Activated naive CD4-positive, alpha-beta T cell treated with anti-CD3 and anti-CD28 coated beads, Interleukin-2, amount 50 U/mL, for 72 hours (primary cell): Measurements from ENCODE around the gene SLU7. TPM values are rescaled to one million over a fixed set of nuclear protein-coding genes. Genes with fewer than 3 reads are reported as not detected.

Experiments used
- ATAC-seq, 2 donors: fragments of 150-1000 bp; cut with Tn5 transposase; 2 replicates each; pipeline ENCODE4 v1.10.0; 2021; ENCODE audit warnings: mild to moderate bottlenecking in 2 of 2, moderate library complexity in 2 of 2
- DNase-seq, 2 donors: peaks; one replicate each; pipeline ENCODE4 v3.0.0; 2021 to 2022; ENCODE audit warnings: low spot score in 2 of 2
- H3K27ac Mint-ChIP-seq, 2 donors: one replicate each; pipeline ENCODE4 v1.8.0; 2022; ENCODE audit warnings: mild to moderate bottlenecking in 2 of 2, mixed read lengths in 2 of 2
- H3K36me3 Mint-ChIP-seq, 2 donors: one replicate each; pipeline ENCODE4 v1.8.0; 2022; ENCODE audit warnings: mixed read lengths in 2 of 2
- H3K9me3 Mint-ChIP-seq, 2 donors: one replicate each; pipeline ENCODE4 v1.8.0; 2022; ENCODE audit warnings: mixed read lengths in 2 of 2
- total RNA-seq, 2 donors: library from RNA; stranded (reverse); gene quantifications; one replicate each; pipeline ENCODE4 v1.2.3, GENCODE V29; 2022

The SLU7 gene
- 10 to 100 TPM; 36.5 to 53.5 TPM for total RNA-seq

DNA sequence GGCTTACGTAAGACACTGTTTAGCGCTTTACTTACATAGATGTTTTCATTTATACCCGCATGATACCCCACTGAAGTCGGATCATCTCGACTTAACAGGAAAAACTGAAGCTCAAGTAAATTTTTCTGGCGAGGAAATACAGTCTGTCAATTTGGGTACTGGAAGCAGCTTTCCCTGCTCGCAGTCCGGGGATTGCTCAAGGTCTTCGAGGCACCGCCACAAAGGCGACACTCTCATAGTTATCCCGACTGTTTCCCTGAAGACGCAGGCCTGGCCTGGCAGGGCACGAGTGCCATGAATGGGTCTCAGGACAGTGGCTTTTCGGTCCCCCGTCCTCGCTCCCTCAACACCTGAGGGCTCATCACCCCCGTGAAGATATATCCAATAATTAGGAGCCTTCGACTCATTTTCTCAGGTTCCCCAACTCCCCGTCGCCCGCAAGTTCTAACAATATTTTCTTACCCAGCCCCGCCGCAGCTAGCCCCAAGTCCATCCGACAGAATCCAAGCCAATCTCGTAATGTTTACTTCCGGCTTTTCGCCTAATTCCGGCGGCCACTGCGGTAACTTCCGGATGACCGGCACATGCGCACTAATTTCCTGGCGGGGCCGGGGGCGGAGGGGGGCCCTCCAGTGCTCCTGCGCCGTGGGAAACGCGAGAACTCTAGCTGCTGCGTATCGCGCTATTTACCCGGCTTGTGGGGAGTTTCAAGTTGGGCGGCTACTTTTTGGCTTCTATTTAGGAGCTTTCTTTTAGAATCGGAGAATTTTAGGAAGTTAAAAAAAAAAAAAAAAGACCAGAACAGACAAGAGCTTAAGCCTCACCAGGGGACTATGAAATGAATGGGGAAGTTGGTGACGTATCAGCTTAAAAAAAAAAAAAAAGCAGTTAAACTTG, at the start of gene SLU7:
Gene SLU7, minus strand, starts transcription at position 521 of the 897 bp plus-strand sequence. CDS start 3,787 bp downstream, outside the sequence.
- Mint-ChIP-seq H3K36me3 (peaks cover 25 to 30% of the 10 kb centered on the region in 2 donors), H3K9me3 (no peaks in the 10 kb centered on the region), H3K27ac (peak within 1 kb of the TSS; percentile 98 to 99)
- peak; percentile 74 to 87 for ATAC-seq
- peak; percentile 90 to 93 for DNase-seq

DNA sequence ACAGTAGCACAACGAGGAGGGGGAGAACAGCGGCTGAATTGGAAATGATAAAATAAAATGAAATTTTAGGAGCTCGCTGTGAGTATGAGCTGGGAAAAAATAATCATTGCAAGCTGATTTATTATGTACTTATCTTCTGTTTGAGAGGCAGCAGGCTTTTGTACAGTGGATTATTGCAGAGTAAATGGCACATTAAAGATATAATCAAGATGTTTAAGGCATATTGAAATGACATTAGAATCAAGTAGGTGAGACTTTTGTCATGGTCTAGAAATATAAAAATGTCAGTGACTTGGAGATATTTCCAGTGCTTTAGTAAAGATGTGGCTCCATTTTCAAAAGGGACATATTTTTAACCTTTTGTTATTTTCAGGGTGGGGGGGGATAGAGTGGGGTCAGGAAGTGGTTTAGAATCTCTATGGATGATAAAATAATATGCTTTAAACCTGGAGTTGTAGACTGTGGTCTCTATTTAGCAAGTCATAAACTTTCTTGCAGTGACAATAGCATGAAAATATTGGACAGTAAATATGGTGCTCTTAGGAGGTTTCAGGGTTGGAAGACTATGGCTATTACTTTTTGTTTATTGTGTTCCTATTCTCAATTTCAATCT, 49.6 kb upstream of the SLU7 start:
- H3K36me3 Mint-ChIP-seq = peaks cover 20 to 47% of the 10 kb centered on the region in 2 donors
- ATAC-seq = no peak
- H3K9me3 Mint-ChIP-seq = no peaks in the 10 kb centered on the region
- no peak for DNase-seq
- peak overlapping the region; percentile 94 to 99 for H3K27ac Mint-ChIP-seq

DNA sequence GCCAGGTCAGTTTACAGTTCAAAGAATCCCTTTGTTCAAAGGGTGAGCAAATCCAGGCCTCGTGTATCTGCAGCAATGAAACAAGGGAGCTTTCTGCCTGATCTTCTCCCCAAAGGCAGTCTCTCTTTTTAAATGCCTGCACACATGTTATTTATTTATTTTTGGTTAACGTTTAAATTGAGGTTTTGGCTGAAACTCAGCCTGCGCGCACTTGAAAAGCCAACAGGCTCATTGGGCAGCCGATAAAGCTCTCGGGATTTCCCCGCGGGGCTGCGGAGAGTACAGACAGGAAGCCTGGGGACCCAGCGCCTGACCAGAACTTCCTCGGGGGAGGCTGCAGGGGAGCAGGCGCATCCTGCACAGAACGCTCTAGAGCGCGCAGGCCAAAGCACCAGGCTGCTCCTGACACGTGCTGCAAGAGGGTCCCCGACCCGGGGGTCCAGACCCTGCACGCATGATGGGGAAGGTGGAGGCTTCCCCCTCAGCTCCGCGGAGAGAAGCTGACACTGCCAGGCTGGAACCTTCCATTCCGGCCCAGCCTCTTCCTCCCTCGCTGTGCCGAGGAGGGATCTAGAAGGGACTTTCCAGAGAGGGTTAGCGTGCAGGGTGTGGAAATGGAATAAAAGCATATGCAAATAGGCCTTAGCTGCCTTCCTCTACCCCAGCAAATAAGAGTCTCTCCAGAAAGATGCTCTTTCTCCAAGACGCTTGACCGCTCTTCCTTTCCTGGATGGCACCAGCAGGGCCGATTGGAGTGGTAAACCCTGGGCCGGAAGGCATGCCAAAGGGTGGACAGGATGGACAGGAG, 48.9 kb upstream of the SLU7 start:
- DNase-seq = peak; percentile 71 to 90
- Mint-ChIP-seq H3K36me3 (peaks cover 20 to 43% of the 10 kb centered on the region in 2 donors), H3K9me3 (no peaks in the 10 kb centered on the region), H3K27ac (peak overlapping the region; percentile 94 to 99)
- peak; percentile 90 for ATAC-seq

DNA sequence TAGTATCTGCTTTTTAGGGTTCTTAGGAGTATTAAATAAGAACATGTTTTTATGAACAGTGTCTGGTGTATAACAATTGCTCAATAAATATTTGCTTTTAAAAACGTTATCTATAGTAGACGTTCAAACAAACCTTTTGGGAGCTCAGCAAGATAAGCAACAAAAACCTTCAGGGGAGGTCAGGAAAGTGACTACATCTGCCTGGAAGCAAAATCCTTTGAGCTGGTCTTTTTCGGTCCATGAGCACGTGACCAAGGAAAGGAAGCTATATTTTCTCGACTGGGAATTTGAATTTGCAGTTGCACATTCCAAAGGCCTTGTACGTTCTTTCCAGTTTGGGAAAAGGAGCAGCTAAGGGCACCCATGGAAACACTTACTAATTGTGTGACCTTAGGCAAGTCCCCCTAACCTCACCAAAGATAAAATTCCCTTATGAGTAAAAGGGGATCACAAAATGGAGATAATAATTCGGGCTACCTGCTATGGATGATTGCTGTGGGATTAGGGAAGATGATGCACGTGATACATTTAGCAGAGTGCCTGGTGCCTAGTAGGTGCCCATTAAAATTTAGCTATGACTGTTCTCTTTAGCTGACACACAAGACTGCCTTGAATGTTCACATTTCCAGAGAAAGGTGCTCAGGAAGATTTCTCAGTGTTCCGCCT, 48.1 kb upstream of the SLU7 start:
- peak overlapping the region; percentile 94 to 99 for H3K27ac Mint-ChIP-seq
- DNase-seq (no peak), ATAC-seq (peak in 1 of 2 donors; percentile 37)
- H3K36me3 Mint-ChIP-seq = peaks cover 20 to 38% of the 10 kb centered on the region in 2 donors
- H3K9me3 Mint-ChIP-seq = no peaks in the 10 kb centered on the region

DNA sequence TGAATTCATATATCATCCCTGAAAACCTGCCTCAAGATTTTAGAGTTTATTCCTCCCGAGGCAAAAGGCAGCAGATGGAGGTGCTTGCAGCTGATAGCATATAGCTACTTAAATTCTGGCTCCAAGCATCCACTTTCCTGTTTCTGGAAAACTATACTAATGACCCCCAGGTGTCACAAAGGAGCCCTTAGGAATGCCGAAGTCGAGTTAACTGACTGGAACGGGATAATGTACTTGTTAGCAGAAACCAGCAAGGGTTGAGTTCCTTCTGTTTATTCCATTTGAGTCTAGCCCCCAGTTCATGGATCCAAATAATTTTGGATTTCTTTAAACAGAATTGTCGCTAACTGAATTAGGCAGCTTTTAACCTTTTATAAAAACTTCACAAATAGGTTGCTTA, 47.2 kb upstream of the SLU7 start:
- Mint-ChIP-seq H3K36me3 (peaks cover 20 to 31% of the 10 kb centered on the region in 2 donors), H3K9me3 (no peaks in the 10 kb centered on the region), H3K27ac (no peak overlapping the region)
- ATAC-seq (no peak), DNase-seq (no peak)

DNA sequence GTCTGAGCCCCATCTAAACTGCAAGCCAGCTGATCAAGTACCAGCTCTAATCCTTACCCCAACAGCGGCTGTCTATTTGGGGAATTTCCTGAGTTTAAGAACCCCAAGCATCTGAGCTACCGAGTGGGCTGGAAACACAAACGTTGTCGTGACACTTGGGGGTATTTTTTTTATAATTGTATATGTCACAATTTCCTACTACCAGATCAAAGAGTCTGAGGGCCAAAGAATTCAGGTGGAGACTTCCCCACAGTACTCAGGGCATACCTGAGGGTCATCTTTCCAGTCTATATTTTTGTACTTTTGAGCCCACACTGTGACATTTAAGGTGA, 45.6 kb upstream of the SLU7 start:
- Mint-ChIP-seq H3K36me3 (peaks cover 10 to 15% of the 10 kb centered on the region in 2 donors), H3K9me3 (peaks cover 0 to under 1% of the 10 kb centered on the region in 2 donors), H3K27ac (peak overlapping the region; percentile 50 to 91)
- ATAC-seq (no peak), DNase-seq (no peak)

DNA sequence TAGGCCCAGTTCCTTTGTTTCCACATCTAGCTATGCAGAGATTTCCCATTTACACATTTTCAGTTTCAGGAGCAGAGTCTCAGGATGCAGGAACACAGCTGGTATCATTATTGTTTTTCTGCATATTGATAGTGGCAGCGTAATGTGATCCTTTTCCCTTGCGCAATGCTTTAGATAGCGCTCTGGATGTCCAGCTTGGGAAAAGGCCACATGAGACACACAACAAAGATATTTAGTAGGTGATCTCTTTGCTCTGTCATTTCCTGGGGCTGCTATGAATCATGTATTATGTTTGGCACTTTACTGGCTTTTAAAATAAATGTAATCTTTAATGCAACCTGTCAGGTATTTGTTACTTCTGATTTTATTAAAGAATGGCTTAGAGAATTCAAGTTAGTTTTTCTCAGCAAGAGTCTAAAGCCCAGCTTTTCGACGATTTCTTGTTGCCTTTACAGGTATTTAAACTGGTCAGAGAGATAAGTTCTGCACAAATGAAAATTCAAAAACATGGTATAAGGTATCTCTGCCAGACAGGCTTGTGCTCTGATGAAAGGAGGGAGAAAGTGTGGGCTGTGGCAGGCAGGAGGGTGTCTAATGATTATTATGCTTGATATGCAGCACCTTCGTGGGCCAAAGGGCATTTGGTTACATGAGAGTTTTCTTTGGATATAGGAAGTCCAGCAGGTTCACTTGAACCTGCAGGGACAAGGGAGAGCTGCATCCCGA, 45.0 kb upstream of the SLU7 start:
- ATAC-seq (no peak), DNase-seq (no peak)
- H3K27ac Mint-ChIP-seq = peak overlapping the region; percentile 50 to 91
- peaks cover 5 to 10% of the 10 kb centered on the region in 2 donors for H3K36me3 Mint-ChIP-seq
- peaks cover 2 to 6% of the 10 kb centered on the region in 2 donors for H3K9me3 Mint-ChIP-seq

DNA sequence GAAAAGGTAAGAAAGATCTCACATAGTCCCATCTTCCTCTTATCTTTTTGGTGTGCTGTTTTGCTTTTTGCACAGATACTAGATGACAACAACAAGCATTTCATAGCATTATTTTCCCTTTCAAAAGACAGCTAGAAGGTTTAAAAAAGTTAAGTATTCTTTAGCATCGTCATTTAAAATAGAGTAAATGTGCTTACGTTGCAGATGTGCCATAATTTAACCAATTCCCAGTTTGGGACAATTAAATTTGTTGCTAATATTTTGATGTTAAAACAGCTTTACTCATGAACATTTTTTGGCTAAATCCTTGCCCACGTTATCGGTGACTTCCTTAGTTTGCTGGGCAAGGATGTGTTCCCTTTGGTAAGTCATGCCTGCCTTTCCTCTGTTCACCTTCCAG, 44.3 kb upstream of the SLU7 start:
- DNase-seq (no peak), ATAC-seq (no peak)
- Mint-ChIP-seq H3K36me3 (peaks cover 3% of the 10 kb centered on the region in 2 donors), H3K9me3 (peaks cover 3 to 7% of the 10 kb centered on the region in 2 donors), H3K27ac (no peak overlapping the region)

DNA sequence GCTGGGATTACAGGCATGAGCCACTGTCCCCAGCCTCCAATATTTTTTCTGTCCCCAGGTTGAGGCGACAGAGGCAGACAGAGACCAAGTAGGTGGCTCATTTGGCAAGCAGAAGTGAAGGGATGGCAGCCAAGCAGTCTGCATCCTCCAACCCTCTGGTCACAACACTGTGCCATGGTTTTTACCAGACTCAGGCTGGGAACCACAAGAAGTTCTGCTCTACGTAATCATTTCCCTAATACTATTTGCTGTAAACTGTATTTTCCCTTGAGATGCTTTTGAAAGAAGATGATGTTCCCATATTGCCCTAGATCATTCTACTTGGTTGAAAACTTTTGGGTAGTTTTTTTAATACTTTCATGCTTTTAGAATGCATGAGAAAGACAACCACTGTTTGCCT, 43.3 kb upstream of the SLU7 start:
- H3K36me3 Mint-ChIP-seq = no peaks in the 10 kb centered on the region
- DNase-seq (no peak), ATAC-seq (no peak)
- H3K9me3 Mint-ChIP-seq = peaks cover 3 to 7% of the 10 kb centered on the region in 2 donors
- H3K27ac Mint-ChIP-seq = no peak overlapping the region

DNA sequence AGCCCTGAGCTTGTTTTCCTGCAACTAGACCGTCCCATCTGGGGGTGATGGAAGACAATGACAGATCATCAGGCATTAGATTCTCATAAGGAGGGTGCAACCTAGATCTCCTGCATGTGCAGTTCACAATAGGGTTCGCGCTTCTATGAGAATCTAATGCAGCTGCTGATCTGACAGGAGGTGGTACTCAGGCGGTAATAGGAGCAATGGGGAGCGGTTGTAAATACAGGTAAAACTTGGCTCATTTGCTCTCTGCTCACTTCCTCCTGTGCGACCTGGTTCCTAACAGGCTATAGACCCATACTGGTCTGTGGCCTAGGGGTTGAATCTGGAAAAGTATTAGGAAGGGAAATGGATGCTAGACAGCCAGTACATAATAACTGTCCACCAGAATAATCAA, 42.5 kb upstream of the SLU7 start:
- H3K36me3 Mint-ChIP-seq = no peaks in the 10 kb centered on the region
- no peak for DNase-seq
- no peak overlapping the region for H3K27ac Mint-ChIP-seq
- H3K9me3 Mint-ChIP-seq = peaks cover 3 to 7% of the 10 kb centered on the region in 2 donors
- no peak for ATAC-seq

DNA sequence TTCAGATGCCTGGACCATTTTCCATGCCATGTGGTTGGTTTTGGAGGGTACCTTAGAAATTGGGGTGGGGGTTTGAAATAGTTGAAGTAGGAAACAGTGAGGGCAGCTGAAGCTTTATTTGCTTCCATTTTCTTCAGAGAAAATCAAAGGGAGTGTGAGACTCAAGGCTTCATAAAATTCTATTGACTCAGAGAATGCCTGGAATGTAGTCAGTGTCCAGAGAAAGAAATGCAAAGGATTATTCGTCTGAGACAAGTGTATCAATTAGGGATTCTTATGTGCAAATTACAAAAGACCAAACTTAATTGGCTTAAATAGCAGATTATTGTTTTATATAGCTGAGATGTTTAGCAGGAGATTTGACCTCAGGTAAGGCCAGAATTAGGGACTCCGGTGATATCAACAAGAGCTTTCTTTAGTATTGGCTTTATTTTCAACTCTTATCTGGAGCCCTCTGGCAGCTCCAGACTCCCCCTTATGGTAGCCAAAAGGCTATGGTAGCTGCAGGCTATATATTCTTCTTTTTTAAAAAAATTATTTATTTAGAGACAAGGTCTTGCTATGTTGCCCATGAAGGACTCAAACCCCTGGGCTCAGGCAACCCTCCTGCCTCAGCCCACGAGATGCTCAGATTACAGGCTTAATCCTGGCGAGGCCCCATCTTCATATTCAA, 41.6 kb upstream of the SLU7 start:
- Mint-ChIP-seq H3K36me3 (no peaks in the 10 kb centered on the region), H3K9me3 (peaks cover 3 to 7% of the 10 kb centered on the region in 2 donors), H3K27ac (no peak overlapping the region)
- ATAC-seq = no peak
- no peak for DNase-seq

DNA sequence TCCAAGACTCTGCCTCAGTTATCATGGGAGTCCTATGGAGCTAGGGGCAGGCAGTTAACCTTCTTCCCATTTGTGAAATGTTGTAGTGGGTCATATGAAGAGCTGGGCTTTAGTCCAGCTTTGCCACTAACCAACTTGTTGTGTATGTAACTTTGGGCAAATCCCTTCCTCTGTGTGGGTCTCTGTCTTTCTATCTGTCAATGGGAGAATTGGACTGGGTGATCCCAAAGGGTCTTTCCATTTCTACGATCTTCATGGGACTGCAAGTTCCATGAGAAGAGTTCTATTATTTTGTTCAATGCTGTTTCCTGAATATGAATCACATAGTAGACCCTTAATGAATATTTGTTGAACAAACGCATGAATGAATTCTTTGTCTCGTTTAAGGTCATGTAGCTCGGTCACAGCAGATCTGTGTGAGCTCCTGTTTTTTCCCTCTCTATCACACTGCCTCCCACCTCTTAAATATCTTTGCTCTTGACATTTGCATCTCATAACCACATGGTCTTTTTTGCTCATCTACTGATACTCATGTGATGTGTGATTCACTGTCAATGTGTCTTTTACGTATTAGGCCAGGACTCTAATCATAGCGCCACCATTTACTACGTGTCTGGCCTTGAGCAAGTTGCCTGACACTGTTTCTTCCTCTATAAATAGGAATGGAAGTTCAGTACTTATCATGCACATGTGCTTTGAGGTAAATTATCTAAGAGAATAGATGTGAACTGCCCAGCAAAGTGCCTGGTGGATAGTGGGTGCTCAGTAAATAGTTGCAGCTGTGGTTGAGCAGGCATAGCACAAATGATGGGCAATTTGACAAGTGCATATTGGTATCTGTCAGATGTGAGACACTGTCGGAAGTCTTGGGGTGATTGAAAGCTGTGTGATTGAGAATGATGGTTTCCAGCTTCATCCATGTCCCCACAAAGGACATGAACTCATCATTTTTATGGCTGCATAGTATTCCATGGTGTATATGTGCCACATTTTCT, 40.2 kb upstream of the SLU7 start:
- Mint-ChIP-seq H3K36me3 (no peaks in the 10 kb centered on the region), H3K27ac (no peak overlapping the region), H3K9me3 (peaks cover 3 to 7% of the 10 kb centered on the region in 2 donors)
- DNase-seq = no peak
- ATAC-seq = peak; percentile 66 to 80

DNA sequence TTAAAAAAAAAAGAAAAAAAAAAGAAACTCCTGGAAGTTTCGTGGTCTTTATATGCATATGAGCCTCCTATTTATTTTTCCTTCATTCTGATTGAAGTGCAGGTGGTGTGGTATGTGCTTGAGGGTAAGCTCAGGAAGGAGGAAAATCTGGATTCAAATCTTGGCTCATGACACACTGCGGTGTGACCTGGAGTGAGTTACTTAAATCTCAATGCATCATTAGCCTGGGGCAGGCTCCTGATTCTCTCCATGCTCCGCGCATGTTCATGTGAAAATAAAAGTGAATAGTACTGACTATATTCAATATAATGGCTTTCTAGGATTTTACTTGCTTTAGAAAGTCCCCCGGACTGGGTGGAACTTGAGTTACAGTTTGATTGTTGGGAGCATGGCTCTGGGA, 38.4 kb upstream of the SLU7 start:
- Mint-ChIP-seq H3K9me3 (peaks cover 3 to 7% of the 10 kb centered on the region in 2 donors), H3K27ac (no peak overlapping the region), H3K36me3 (no peaks in the 10 kb centered on the region)
- DNase-seq = no peak
- ATAC-seq = no peak

DNA sequence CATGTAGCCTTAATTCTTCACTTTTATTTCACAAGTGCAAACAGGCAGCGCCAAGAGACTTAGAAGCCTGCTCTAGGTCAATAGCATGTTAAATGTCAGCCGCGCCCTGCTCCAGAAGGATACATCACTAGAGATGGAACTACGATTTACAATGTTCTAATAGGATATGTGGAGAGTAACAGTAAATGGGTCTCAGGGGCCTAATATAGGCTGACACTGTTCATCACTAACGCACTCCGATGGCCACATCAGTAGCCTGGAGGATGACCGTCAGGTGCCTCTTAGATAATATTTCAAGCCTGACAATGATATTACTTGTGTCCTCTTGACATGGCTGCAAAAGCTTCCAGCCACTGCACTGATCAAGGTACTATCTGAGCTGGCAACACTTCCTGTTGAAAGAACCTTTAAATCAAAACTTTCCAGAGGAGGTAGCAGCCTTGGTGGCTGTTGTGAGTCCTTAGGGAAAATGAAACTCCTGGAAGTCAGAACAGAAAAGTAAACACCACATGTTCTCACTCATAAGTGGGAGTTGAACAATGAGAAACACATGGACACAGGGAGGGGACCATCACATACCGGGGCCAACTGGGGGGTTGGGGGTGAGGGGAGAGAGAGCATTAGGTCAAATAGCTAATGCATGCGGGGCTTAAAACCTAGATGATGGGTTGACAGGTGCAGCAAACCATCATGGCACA, 37.7 kb upstream of the SLU7 start:
- H3K36me3 Mint-ChIP-seq = no peaks in the 10 kb centered on the region
- H3K9me3 Mint-ChIP-seq = peaks cover 3 to 7% of the 10 kb centered on the region in 2 donors
- peak overlapping the region in 1 of 2 donors; percentile 38 for H3K27ac Mint-ChIP-seq
- no peak for ATAC-seq
- no peak for DNase-seq
